ENCODE measurements around the gene ABTB2. TPM values are rescaled to one million over a fixed set of nuclear protein-coding genes. Genes with fewer than 3 reads are reported as not detected.
"Not testable (repeated sequence)": the region's sequence is repeated elsewhere in the genome, so short reads cannot be mapped to it uniquely, and the experiment has no call there.

The ABTB2 gene
- total RNA-seq, 1 experiment from 2014 or later, result not detected

- DNase-seq, result no peak
- Histone ChIP-seq H3K4me1 (ENCODE audit: low read length) (peaks cover 4% of the 10 kb centered on the region; the same call in 1 of the 2 replicates), H2AFZ (ENCODE audit: low read length) (no peak overlapping the region), H3K36me3 (ENCODE audit: insufficient read depth, low read length) (no peaks in the 10 kb centered on the region), H3K4me2 (ENCODE audit: low read depth, low read length, poor library complexity, severe bottlenecking) (no peak overlapping the region), H3K27me3 (ENCODE audit: low read length) (no peaks in the 10 kb centered on the region), H3K9me2 (replicated peaks; ENCODE audit: insufficient read depth, low read length) (no peaks in the 10 kb centered on the region), H3K79me2 (ENCODE audit: low read length) (no peaks in the 10 kb centered on the region), H3K9ac (ENCODE audit: low read length) (no peak overlapping the region), H3K4me3 (ENCODE audit: low read length) (no peak overlapping the region), H4K20me1 (ENCODE audit: insufficient read depth, low read depth, low read length) (no peaks in the 10 kb centered on the region), H3K27ac (ENCODE audit: low read length) (no peak overlapping the region), H3K9me3 (ENCODE audit: low read length) (no peaks in the 10 kb centered on the region)
Measured at GRCh38 chr11:34181251-34181650, 176.6 kb downstream of the ABTB2 start.

DNA sequence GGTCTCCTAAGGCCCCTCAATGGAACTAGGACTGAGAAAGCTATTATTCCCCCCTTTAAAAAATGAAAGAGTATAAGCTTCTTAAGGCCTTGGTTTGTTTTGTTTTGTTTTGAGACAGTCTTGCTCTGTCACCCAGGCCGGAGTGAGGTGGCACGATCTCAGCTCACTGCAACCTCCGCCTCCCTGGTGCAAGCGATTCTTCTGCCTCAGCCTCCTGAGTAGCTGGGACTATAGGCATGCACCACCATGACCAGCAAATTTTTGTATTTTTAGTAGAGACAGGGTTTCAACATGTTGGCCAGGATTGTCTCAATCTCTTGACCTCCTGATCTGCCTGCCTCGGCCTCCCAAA lies 177.0 kb downstream of the ABTB2 start:
- not testable (repeated sequence) for H3K4me3 ChIP-seq (ENCODE audit: low read length); H2AFZ ChIP-seq (ENCODE audit: low read length); H3K9ac ChIP-seq (ENCODE audit: low read length); H3K4me1 ChIP-seq (ENCODE audit: low read length); H4K20me1 ChIP-seq (ENCODE audit: insufficient read depth, low read depth, low read length); H3K79me2 ChIP-seq (ENCODE audit: low read length); H3K36me3 ChIP-seq (ENCODE audit: insufficient read depth, low read length); H3K27me3 ChIP-seq (ENCODE audit: low read length); H3K9me2 ChIP-seq (replicated peaks; ENCODE audit: insufficient read depth, low read length); H3K4me2 ChIP-seq (ENCODE audit: low read depth, low read length, poor library complexity, severe bottlenecking); DNase-seq; H3K9me3 ChIP-seq (ENCODE audit: low read length); H3K27ac ChIP-seq (ENCODE audit: low read length)

GRCh38 chr11:34180040-34180813 lies 177.6 kb downstream of the ABTB2 start:
- Histone ChIP-seq H4K20me1 (ENCODE audit: insufficient read depth, low read depth, low read length) (no peaks in the 10 kb centered on the region), H3K4me2 (ENCODE audit: low read depth, low read length, poor library complexity, severe bottlenecking) (no peak overlapping the region), H3K79me2 (ENCODE audit: low read length) (no peaks in the 10 kb centered on the region), H3K27me3 (ENCODE audit: low read length) (no peaks in the 10 kb centered on the region), H3K9ac (ENCODE audit: low read length) (no peak overlapping the region), H3K36me3 (ENCODE audit: insufficient read depth, low read length) (no peaks in the 10 kb centered on the region), H3K9me3 (ENCODE audit: low read length) (no peaks in the 10 kb centered on the region), H3K4me1 (ENCODE audit: low read length) (peaks cover 4% of the 10 kb centered on the region; the same call in 1 of the 2 replicates), H2AFZ (ENCODE audit: low read length) (no peak overlapping the region), H3K9me2 (replicated peaks; ENCODE audit: insufficient read depth, low read length) (no peaks in the 10 kb centered on the region), H3K4me3 (ENCODE audit: low read length) (no peak overlapping the region), H3K27ac (ENCODE audit: low read length) (no peak overlapping the region)
- DNase-seq, result no peak

DNA sequence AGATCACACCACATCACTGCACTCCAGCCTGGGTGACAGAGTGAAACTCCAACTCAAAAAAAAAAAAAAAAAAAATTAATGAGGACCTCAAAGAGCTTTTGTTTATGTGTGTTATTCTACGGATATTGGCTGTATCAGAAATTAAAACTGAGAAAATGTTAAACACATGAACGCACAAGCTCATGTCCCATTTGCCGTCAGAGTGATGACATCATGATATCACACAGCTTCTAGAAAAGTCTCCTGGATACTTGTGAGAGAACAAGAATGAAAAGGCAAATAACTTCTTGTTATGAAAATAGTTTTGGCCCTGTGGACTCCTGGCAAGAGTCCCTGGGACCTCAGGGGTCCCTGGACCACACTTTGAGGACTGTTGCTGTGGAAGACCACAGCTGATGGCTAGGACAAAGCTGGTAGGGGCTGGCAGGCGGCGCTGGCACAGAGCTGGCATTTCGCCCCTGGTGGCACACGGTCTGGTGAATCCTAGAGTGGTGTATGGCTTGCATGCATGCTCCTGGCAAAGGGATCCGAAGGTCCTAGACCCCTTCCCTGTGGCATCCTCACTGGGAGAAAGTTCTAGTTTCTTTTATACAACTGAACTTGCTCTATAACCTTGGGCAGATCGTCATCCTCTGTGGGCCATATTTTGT lies 178.7 kb downstream of the ABTB2 start:
- Histone ChIP-seq H3K4me3 (ENCODE audit: low read length) (no peak overlapping the region), H3K9me3 (ENCODE audit: low read length) (no peaks in the 10 kb centered on the region), H4K20me1 (ENCODE audit: insufficient read depth, low read depth, low read length) (0 out of 2 replicates have a peak, but pooled peaks cover 5% of the 10 kb centered on the region), H3K36me3 (ENCODE audit: insufficient read depth, low read length) (no peaks in the 10 kb centered on the region), H3K79me2 (ENCODE audit: low read length) (no peaks in the 10 kb centered on the region), H3K9ac (ENCODE audit: low read length) (no peak overlapping the region), H3K27me3 (ENCODE audit: low read length) (no peaks in the 10 kb centered on the region), H3K4me1 (ENCODE audit: low read length) (peaks cover 4% of the 10 kb centered on the region; the same call in 1 of the 2 replicates), H3K4me2 (ENCODE audit: low read depth, low read length, poor library complexity, severe bottlenecking) (no peak overlapping the region), H2AFZ (ENCODE audit: low read length) (no peak overlapping the region), H3K9me2 (replicated peaks; ENCODE audit: insufficient read depth, low read length) (no peaks in the 10 kb centered on the region), H3K27ac (ENCODE audit: low read length) (no peak overlapping the region)
- DNase-seq, result no peak

DNA sequence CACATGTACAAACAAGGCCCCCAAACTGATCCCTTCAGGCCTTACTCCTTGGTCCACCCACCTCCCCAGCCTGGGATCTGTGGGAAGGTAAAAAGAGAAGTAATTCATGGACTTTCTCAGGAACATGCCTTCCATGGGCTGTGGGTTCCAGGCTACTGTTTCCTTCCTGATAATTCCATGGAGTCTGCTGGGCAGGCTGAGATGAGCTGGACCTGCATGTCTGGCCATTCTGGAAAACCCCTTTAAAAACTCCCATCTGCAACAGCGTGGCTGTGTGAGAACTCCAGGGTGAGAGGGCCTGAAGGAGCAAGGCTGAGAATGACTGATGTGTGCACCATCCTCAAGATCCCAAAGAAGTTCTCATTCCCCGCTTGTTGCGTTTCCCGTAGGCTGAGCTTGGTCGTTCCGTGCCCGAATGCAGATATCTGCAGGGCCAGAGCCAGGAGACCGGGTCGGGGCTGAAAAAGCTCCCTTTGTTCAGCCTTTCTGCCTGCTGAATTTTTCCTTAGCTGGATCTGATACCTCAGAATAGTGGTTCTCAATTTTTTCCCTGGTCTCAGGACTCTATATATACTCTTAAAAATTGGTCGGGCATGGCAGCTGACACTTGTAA lies 179.5 kb downstream of the ABTB2 start:
- Histone ChIP-seq H3K36me3 (ENCODE audit: insufficient read depth, low read length) (no peaks in the 10 kb centered on the region), H4K20me1 (ENCODE audit: insufficient read depth, low read depth, low read length) (0 out of 2 replicates have a peak, but pooled peaks cover 5% of the 10 kb centered on the region), H3K4me3 (ENCODE audit: low read length) (no peak overlapping the region), H3K9me3 (ENCODE audit: low read length) (no peaks in the 10 kb centered on the region), H3K4me1 (ENCODE audit: low read length) (peaks cover 4% of the 10 kb centered on the region; the same call in 1 of the 2 replicates), H3K27ac (ENCODE audit: low read length) (no peak overlapping the region), H3K79me2 (ENCODE audit: low read length) (no peaks in the 10 kb centered on the region), H3K27me3 (ENCODE audit: low read length) (no peaks in the 10 kb centered on the region), H3K9me2 (replicated peaks; ENCODE audit: insufficient read depth, low read length) (no peaks in the 10 kb centered on the region), H2AFZ (ENCODE audit: low read length) (no peak overlapping the region), H3K4me2 (ENCODE audit: low read depth, low read length, poor library complexity, severe bottlenecking) (no peak overlapping the region), H3K9ac (ENCODE audit: low read length) (no peak overlapping the region)
- no peak for DNase-seq

DNA sequence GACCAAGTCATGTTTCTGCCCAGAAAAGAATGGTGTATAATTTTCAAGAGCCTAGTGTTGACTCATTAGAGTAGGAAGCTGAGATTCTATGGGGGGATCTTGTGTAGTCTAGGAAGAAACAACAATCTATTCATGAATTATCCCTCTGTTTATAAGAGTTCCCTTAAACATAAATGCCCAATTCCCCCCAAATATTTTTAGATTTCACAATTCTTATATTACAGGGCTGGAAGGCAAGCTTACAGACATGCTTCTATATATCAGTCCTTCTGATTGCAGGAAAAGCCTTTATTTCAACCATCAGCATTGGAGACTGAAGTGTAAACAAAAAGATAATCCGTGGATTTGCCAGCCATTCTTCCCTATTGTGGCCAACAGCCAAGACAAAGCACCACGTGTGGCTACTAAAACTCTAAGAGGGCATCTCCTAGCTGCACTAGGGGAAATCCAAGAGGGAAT lies 181.0 kb downstream of the ABTB2 start:
- no peak overlapping the region for H3K9ac ChIP-seq (ENCODE audit: low read length)
- no peaks in the 10 kb centered on the region for H3K9me2 ChIP-seq (replicated peaks; ENCODE audit: insufficient read depth, low read length)
- no peak overlapping the region for H3K4me2 ChIP-seq (ENCODE audit: low read depth, low read length, poor library complexity, severe bottlenecking)
- H3K27ac ChIP-seq (ENCODE audit: low read length), result no peak overlapping the region
- no peak for DNase-seq
- H3K27me3 ChIP-seq (ENCODE audit: low read length), result no peaks in the 10 kb centered on the region
- H3K36me3 ChIP-seq (ENCODE audit: insufficient read depth, low read length), result no peaks in the 10 kb centered on the region
- no peaks in the 10 kb centered on the region for H3K4me1 ChIP-seq (ENCODE audit: low read length)
- H3K79me2 ChIP-seq (ENCODE audit: low read length), result no peaks in the 10 kb centered on the region
- no peaks in the 10 kb centered on the region for H3K9me3 ChIP-seq (ENCODE audit: low read length)
- H4K20me1 ChIP-seq (ENCODE audit: insufficient read depth, low read depth, low read length), result 0 out of 2 replicates have a peak, but pooled peaks cover 5% of the 10 kb centered on the region
- H2AFZ ChIP-seq (ENCODE audit: low read length), result no peak overlapping the region
- H3K4me3 ChIP-seq (ENCODE audit: low read length), result no peak overlapping the region

- no peaks in the 10 kb centered on the region for H3K79me2 ChIP-seq (ENCODE audit: low read length)
- peaks cover 5% of the 10 kb centered on the region; the same call in 1 of the 2 replicates for H4K20me1 ChIP-seq (ENCODE audit: insufficient read depth, low read depth, low read length)
- H3K27me3 ChIP-seq (ENCODE audit: low read length), result no peaks in the 10 kb centered on the region
- no peak overlapping the region for H2AFZ ChIP-seq (ENCODE audit: low read length)
- H3K4me2 ChIP-seq (ENCODE audit: low read depth, low read length, poor library complexity, severe bottlenecking), result no peak overlapping the region
- DNase-seq, result no peak
- H3K36me3 ChIP-seq (ENCODE audit: insufficient read depth, low read length), result no peaks in the 10 kb centered on the region
- no peak overlapping the region for H3K27ac ChIP-seq (ENCODE audit: low read length)
- no peaks in the 10 kb centered on the region for H3K9me3 ChIP-seq (ENCODE audit: low read length)
- no peak overlapping the region for H3K9ac ChIP-seq (ENCODE audit: low read length)
- H3K4me1 ChIP-seq (ENCODE audit: low read length), result no peaks in the 10 kb centered on the region
- H3K4me3 ChIP-seq (ENCODE audit: low read length), result no peak overlapping the region
- no peaks in the 10 kb centered on the region for H3K9me2 ChIP-seq (replicated peaks; ENCODE audit: insufficient read depth, low read length)
Measured at GRCh38 chr11:34175284-34176019, 182.4 kb downstream of the ABTB2 start.
